H9 (cell line): ENCODE results near the gene RNF167. TPM values are rescaled to one million over a fixed set of nuclear protein-coding genes. Genes with fewer than 3 reads are reported as not detected.
A peak's percentile ranks its signal among the peaks of the same experiment; 100 is the strongest.

Experiments
- DNase-seq: peaks from one replicate; pipeline ENCODE4 v3.0.0-alpha.2; 2017
- H2AFZ ChIP-seq: one replicate; pipeline ENCODE4 v1.6.1; 2013; ENCODE audit warnings: mild to moderate bottlenecking, low read length, control low read depth, moderate library complexity
- H2AK5ac ChIP-seq: 2 replicates; pipeline ENCODE4 v1.6.1; 2013; ENCODE audit warnings: low read length, control low read depth, mixed read lengths; ENCODE audit not compliant: insufficient read length
- H2BK120ac ChIP-seq: one replicate; pipeline ENCODE4 v1.6.1; 2013; ENCODE audit warnings: low read depth, mild to moderate bottlenecking, low read length, control low read depth, inconsistent platforms; ENCODE audit not compliant: poor library complexity, severe bottlenecking
- H2BK12ac ChIP-seq: 2 replicates; pipeline ENCODE4 v1.6.1; 2013; ENCODE audit warnings: low read length, control low read depth, mixed read lengths, low read depth; ENCODE audit not compliant: insufficient read length
- H2BK15ac ChIP-seq: 2 replicates; pipeline ENCODE4 v1.6.1; 2013; ENCODE audit warnings: low read depth, low read length, control low read depth
- H2BK20ac ChIP-seq: one replicate; pipeline ENCODE4 v1.6.1; 2013; ENCODE audit warnings: low read depth, mild to moderate bottlenecking, low read length, control low read depth, inconsistent platforms; ENCODE audit not compliant: poor library complexity, severe bottlenecking
- H2BK5ac ChIP-seq: 2 replicates; pipeline ENCODE4 v1.6.1; 2013; ENCODE audit warnings: low read length, control low read depth, mixed read lengths; ENCODE audit not compliant: insufficient read length
- H3K14ac ChIP-seq: 2 replicates; pipeline ENCODE4 v1.6.1; 2013; ENCODE audit warnings: low read length, control low read depth; ENCODE audit not compliant: insufficient read depth
- H3K18ac ChIP-seq: 2 replicates; pipeline ENCODE4 v1.6.1; 2013; ENCODE audit warnings: low read depth, mild to moderate bottlenecking, mixed read lengths, low read length, control low read depth; ENCODE audit not compliant: insufficient read length
- H3K23ac ChIP-seq: 2 replicates; pipeline ENCODE4 v1.6.1; 2013; ENCODE audit warnings: low read length, control low read depth, mixed read lengths, low read depth; ENCODE audit not compliant: insufficient read length
- H3K23me2 ChIP-seq: 2 replicates; pipeline ENCODE4 v1.6.1; 2013; ENCODE audit warnings: low read depth, mild to moderate bottlenecking, mixed read lengths, low read length, control low read depth; ENCODE audit not compliant: insufficient read length, poor library complexity, severe bottlenecking
- H3K27ac ChIP-seq: 2 replicates; pipeline ENCODE4 v1.5.1; 2013; ENCODE audit warnings: low read length, control low read depth, mixed read lengths, low read depth; ENCODE audit not compliant: insufficient read length
- H3K27me3 ChIP-seq: 2 replicates; pipeline ENCODE4 v1.6.1; 2013; ENCODE audit warnings: low read length, control low read depth, inconsistent platforms; ENCODE audit not compliant: insufficient read depth
- H3K4ac ChIP-seq: 2 replicates; pipeline ENCODE4 v1.6.1; 2013; ENCODE audit warnings: low read depth, mild to moderate bottlenecking, control low read depth, inconsistent platforms, low read length, moderate library complexity
- H3K4me1 ChIP-seq: 2 replicates; pipeline ENCODE4 v1.6.1; 2013; ENCODE audit warnings: low read length, control low read depth, inconsistent platforms; ENCODE audit not compliant: insufficient read depth
- H3K4me2 ChIP-seq: 2 replicates; pipeline ENCODE4 v1.6.1; 2013; ENCODE audit warnings: low read length, control low read depth, mixed read lengths; ENCODE audit not compliant: insufficient read length, insufficient read depth
- H3K56ac ChIP-seq: 2 replicates; pipeline ENCODE4 v1.6.1; 2013; ENCODE audit warnings: low read depth, mild to moderate bottlenecking, mixed read lengths, low read length, control low read depth; ENCODE audit not compliant: insufficient read length
- H3K79me1 ChIP-seq: 2 replicates; pipeline ENCODE4 v1.6.1; 2013; ENCODE audit warnings: low read depth, mild to moderate bottlenecking, moderate library complexity, low read length, control low read depth, inconsistent platforms; ENCODE audit not compliant: insufficient read depth, poor library complexity, severe bottlenecking
- H3K79me2 ChIP-seq: 2 replicates; pipeline ENCODE4 v1.6.1; 2013; ENCODE audit warnings: low read length, control low read depth, inconsistent platforms; ENCODE audit not compliant: insufficient read depth
- H3K9ac ChIP-seq: 2 replicates; pipeline ENCODE4 v1.6.1; 2013; ENCODE audit warnings: low read length, control low read depth, mixed read lengths; ENCODE audit not compliant: insufficient read length; ENCODE audit errors: extremely low read depth
- H3K9me3 ChIP-seq: one replicate; pipeline ENCODE4 v1.6.1; 2013; ENCODE audit warnings: low read depth, low read length, inconsistent platforms; ENCODE audit not compliant: control insufficient read depth
- H3T11ph ChIP-seq: one replicate; pipeline ENCODE4 v1.6.1; 2013; ENCODE audit warnings: mild to moderate bottlenecking, low read length, control low read depth, inconsistent platforms
- H4K20me1 ChIP-seq: one replicate; pipeline ENCODE4 v1.6.1; 2013; ENCODE audit not compliant: control insufficient read depth, insufficient read length, insufficient read depth
- H4K5ac ChIP-seq: 2 replicates; pipeline ENCODE4 v1.6.1; 2013; ENCODE audit warnings: low read depth, mild to moderate bottlenecking, mixed read lengths, low read length, control low read depth; ENCODE audit not compliant: insufficient read length
- H4K8ac ChIP-seq: replicated peaks from 2 replicates; pipeline ENCODE4 v1.6.1; 2013; ENCODE audit warnings: low read length, control low read depth, mixed read lengths, low read depth; ENCODE audit not compliant: insufficient read length
- H4K91ac ChIP-seq: 2 replicates; pipeline ENCODE4 v1.6.1; 2013; ENCODE audit warnings: low read depth, mild to moderate bottlenecking, moderate library complexity, mixed read lengths, low read length, control low read depth; ENCODE audit not compliant: insufficient read length
- H3K27ac Mint-ChIP-seq, 3 experiments: 2 replicates in 2 of 3; 3 replicates in 1 of 3; pipeline ENCODE4 v1.8.0; 2020 to 2021; ENCODE audit warnings: mixed read lengths in 3 of 3, mild to moderate bottlenecking in 1 of 3, moderate library complexity in 1 of 3
- H3K27me3 Mint-ChIP-seq: 2 replicates; pipeline ENCODE4 v1.8.0; 2021; ENCODE audit warnings: low read depth, mild to moderate bottlenecking, moderate library complexity, mixed read lengths
- H3K36me3 Mint-ChIP-seq, 3 experiments: 2 replicates in 2 of 3; 3 replicates in 1 of 3; pipeline ENCODE4 v1.8.0; 2020 to 2021; ENCODE audit warnings: low read depth in 3 of 3, mixed read lengths in 3 of 3; ENCODE audit not compliant: insufficient read depth in 1 of 3
- H3K4me1 Mint-ChIP-seq, 2 experiments: 2 replicates each; pipeline ENCODE4 v1.8.0; 2020; ENCODE audit warnings: mixed read lengths in 2 of 2
- H3K4me3 Mint-ChIP-seq, 2 experiments: 2 replicates in 1 of 2; 3 replicates in 1 of 2; pipeline ENCODE4 v1.8.0; 2020 to 2021; ENCODE audit warnings: mild to moderate bottlenecking in 2 of 2, mixed read lengths in 2 of 2, moderate library complexity in 1 of 2
- H3K9me3 Mint-ChIP-seq, 2 experiments: 2 replicates in 1 of 2; 3 replicates in 1 of 2; pipeline ENCODE4 v1.8.0; 2020; ENCODE audit warnings: mild to moderate bottlenecking in 2 of 2, mixed read lengths in 2 of 2, moderate library complexity in 1 of 2
- WGBS: extraction: QIAGEN DNeasy Blood & Tissue Kit; methylation state at CpG from one replicate; pipeline ENCODE4 v1.1.7; 2013; ENCODE audit warnings: missing lambda C conversion rate, low lambda C conversion rate, mixed read lengths; ENCODE audit not compliant: insufficient read length; ENCODE audit errors: extremely low coverage; 5-methylcytosine and 5-hydroxymethylcytosine counted together
- total RNA-seq: library from RNA; stranded (reverse); gene quantifications from 2 replicates; pipeline ENCODE4 v1.2.1, GENCODE V29; 2021
- TF ChIP-seq, protein P1 (sequence below): fragments of 200-600 bp; sonication (generic); conservative IDR thresholded peaks from 3 replicates; pipeline ENCODE4 v1.8.0; 2021; ENCODE audit warnings: antibody characterized with exemption, mild to moderate bottlenecking

The RNF167 gene
- total RNA-seq, 1 experiment from 2014 or later, result 134 TPM

DNA sequence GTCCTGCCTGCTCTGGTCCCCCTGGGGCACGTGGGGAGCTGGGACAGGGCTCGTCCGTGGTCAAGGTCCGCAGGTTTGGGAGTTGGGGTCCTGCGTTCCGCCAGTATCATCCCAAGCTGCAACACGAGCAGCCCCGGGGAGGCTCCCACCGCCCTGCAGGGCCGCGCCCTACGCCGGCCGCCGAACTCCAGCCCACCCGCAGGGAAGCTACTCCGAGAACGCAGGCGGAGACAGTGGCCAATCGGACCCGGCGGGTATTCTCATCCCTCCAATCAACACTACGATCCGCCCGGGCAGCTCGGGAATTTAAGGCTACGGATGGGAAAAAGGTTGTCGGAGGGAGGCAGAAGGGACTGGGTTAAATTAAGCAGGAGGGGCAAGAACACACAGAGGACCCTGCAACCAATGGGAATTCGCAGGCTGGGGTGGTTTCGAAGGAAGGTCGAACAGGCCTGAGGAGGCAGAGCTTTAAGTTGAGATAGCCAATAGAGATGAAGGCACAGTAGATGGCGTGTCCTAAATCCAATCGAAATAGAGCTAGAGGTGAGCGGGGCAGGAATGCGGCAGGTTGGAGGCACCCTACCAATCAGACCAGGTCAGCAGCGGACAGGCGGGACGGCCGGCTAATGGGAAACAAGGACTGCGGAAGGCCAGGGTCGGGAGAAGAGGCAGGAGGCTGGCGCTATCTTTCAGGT, 26.9 kb downstream of the RNF167 start:
- peak overlapping the region; percentile 90 for H3K4me2 ChIP-seq
- peak overlapping the region; percentile 71 for H3K27ac ChIP-seq
- H2BK5ac ChIP-seq, result no peak overlapping the region
- peak overlapping the region; percentile 67 for H3K9ac ChIP-seq
- H3K27ac Mint-ChIP-seq, result peak overlapping the region in 1 of 3 experiments; percentile 85; a peak in 4 of 7 replicates
- H2BK120ac ChIP-seq, result no peak overlapping the region
- H2AFZ ChIP-seq, result no peak overlapping the region
- no peak overlapping the region for H2BK20ac ChIP-seq
- peaks cover 23% of the 10 kb centered on the region for H3K23me2 ChIP-seq
- H4K5ac ChIP-seq, result no peak overlapping the region
- peaks cover 2% of the 10 kb centered on the region for H3K79me1 ChIP-seq
- H3K14ac ChIP-seq, result peak overlapping the region; percentile 75; the same call in 1 of the 2 replicates
- peaks cover 5 to 24% of the 10 kb centered on the region in 2 experiments; a peak in 4 of 5 replicates for H3K9me3 Mint-ChIP-seq
- H3K9me3 ChIP-seq, result no peaks in the 10 kb centered on the region
- no peaks in the 10 kb centered on the region; the same call in 1 of the 2 replicates for H3K27me3 Mint-ChIP-seq
- H3K79me2 ChIP-seq, result peaks cover 2% of the 10 kb centered on the region; the same call in 1 of the 2 replicates
- WGBS, result no CpG with 5 or more reads among the region's 42 CpGs
- peaks cover 20 to 22% of the 10 kb centered on the region in 2 experiments for H3K4me1 Mint-ChIP-seq
- H3K18ac ChIP-seq, result peak overlapping the region; percentile 68
- no peak overlapping the region for H3K23ac ChIP-seq
- no peaks in the 10 kb centered on the region for H4K20me1 ChIP-seq
- no peak overlapping the region for H4K8ac ChIP-seq
- H3K4me3 Mint-ChIP-seq, result no peak overlapping the region
- no peak overlapping the region for H4K91ac ChIP-seq
- no peak overlapping the region for H3T11ph ChIP-seq
- H2AK5ac ChIP-seq, result no peak overlapping the region
- no peak overlapping the region for H2BK15ac ChIP-seq
- H3K56ac ChIP-seq, result no peak overlapping the region
- H3K4me1 ChIP-seq, result peaks cover 3% of the 10 kb centered on the region; the same call in 1 of the 2 replicates
- H3K4ac ChIP-seq, result no peak overlapping the region
- H3K36me3 Mint-ChIP-seq, result peaks cover 33 to 45% (median 42%) of the 10 kb centered on the region in 3 experiments
- DNase-seq, result peak; percentile 100
- no peaks in the 10 kb centered on the region for H3K27me3 ChIP-seq
- TF ChIP-seq, protein P1, sequence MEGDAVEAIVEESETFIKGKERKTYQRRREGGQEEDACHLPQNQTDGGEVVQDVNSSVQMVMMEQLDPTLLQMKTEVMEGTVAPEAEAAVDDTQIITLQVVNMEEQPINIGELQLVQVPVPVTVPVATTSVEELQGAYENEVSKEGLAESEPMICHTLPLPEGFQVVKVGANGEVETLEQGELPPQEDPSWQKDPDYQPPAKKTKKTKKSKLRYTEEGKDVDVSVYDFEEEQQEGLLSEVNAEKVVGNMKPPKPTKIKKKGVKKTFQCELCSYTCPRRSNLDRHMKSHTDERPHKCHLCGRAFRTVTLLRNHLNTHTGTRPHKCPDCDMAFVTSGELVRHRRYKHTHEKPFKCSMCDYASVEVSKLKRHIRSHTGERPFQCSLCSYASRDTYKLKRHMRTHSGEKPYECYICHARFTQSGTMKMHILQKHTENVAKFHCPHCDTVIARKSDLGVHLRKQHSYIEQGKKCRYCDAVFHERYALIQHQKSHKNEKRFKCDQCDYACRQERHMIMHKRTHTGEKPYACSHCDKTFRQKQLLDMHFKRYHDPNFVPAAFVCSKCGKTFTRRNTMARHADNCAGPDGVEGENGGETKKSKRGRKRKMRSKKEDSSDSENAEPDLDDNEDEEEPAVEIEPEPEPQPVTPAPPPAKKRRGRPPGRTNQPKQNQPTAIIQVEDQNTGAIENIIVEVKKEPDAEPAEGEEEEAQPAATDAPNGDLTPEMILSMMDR, result no peak
- H2BK12ac ChIP-seq, result no peak overlapping the region
